Mesodermal cell (in vitro differentiated cells): ENCODE data around the gene DLG5.
"Not testable (repeated sequence)": the region's sequence is repeated elsewhere in the genome, so short reads cannot be mapped to it uniquely, and the experiment has no call there.

ENCODE experiments used
- H3K27ac ChIP-seq: 2 replicates; pipeline ENCODE4 v1.7.0; 2013; ENCODE audit warnings: mild to moderate bottlenecking, low read depth, low read length, moderate library complexity; ENCODE audit not compliant: severe bottlenecking
- H3K36me3 ChIP-seq: 2 replicates; pipeline ENCODE4 v1.7.1; 2013; ENCODE audit warnings: mild to moderate bottlenecking, low read length, moderate library complexity; ENCODE audit not compliant: control insufficient read depth, insufficient read depth
- H3K4me1 ChIP-seq: one replicate; pipeline ENCODE4 v1.7.1; 2013; ENCODE audit warnings: mild to moderate bottlenecking, low read length; ENCODE audit not compliant: insufficient read depth, control insufficient read depth, poor library complexity, severe bottlenecking
- H3K4me3 ChIP-seq: 2 replicates; pipeline ENCODE4 v1.7.0; 2013; ENCODE audit warnings: low read length, control low read depth, mild to moderate bottlenecking; ENCODE audit not compliant: insufficient read depth, poor library complexity, severe bottlenecking; ENCODE audit errors: extremely low read depth
- H3K9me3 ChIP-seq: 2 replicates; pipeline ENCODE4 v1.7.1; 2013; ENCODE audit warnings: mild to moderate bottlenecking, low read length, moderate library complexity; ENCODE audit not compliant: control insufficient read depth
- WGBS, 2 experiments: methylation state at CpG; one replicate each; pipeline ENCODE4 v1.1.5; 2013; ENCODE audit warnings: missing lambda C conversion rate in 2 of 2; ENCODE audit not compliant: insufficient coverage in 2 of 2; 5-methylcytosine and 5-hydroxymethylcytosine counted together

DLG5 gene

DNA sequence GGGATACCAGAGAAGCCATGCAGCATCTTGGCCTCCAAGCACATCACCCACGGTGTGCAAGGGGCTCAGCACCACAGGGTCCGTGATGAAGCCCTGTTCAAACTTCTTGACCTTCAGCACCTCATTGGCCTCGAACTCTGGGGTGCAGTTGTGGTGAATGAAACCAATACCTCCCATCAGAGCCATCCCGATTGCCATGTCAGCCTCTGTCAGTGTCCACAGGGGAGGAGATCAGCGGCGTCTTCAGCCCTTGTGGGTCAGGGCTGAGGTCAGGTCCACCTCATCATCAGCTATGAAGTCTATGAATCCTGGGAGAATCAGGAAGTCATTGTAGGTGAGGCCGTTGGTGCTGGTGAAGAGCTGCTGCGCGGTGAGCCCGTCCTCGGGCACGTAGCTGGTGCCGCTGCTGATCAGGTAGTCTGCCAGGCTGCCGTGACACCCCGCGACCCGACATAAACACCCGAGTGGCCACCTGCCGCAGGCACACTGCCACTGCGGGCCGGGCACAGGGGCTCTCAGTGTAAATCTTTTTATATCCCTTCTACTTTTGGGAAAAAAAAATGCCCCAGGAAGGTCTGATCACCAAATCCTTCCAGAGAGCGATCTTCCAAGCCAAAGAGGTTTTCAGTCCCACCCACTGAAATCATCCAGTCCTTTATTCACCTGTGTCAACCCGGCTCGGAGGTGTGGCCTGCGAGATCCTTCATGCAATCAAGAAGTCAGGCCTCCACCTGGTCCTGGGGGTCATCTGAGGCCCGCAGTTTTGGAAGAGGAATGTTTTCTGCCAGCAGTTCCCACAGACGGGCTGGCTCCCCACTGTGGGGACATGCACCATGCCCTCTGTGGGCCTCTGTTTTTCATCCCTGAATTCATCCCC is 144.9 kb downstream of the DLG5 start:
- no peak overlapping the region for H3K4me3 ChIP-seq
- peaks cover 15% of the 10 kb centered on the region for H3K9me3 ChIP-seq
- H3K27ac ChIP-seq = no peak overlapping the region
- H3K36me3 ChIP-seq = peaks cover 71% of the 10 kb centered on the region
- no peaks in the 10 kb centered on the region for H3K4me1 ChIP-seq
- WGBS, 2 experiments = 88 to 95% methylated on average over 21 to 24 of the region's 27 CpGs

DNA sequence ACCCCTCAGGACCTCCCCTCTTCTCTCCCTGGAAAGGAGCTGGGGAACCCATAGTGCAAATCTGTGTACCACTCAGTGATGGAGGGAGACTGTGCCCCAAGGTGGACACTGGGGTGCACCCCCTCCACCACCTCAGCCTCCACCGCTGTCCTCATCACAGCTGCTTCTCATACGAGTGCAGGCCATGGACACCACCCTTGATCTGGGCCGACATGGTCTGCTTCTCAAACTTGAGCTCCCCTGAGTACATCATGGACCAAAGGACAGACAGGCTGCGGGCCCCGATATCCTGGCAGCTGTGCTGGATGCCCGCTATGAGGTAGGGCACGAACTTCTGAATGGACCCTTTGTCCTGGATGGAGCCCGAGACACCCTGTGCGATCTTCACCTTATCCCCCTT is 146.4 kb downstream of the DLG5 start:
- no peak overlapping the region for H3K4me3 ChIP-seq
- H3K36me3 ChIP-seq = peaks cover 73% of the 10 kb centered on the region
- peaks cover 22% of the 10 kb centered on the region for H3K9me3 ChIP-seq
- 96 to 100% methylated on average over 7 to 9 of the region's 9 CpGs for WGBS, 2 experiments
- H3K27ac ChIP-seq = no peak overlapping the region
- H3K4me1 ChIP-seq = no peaks in the 10 kb centered on the region

DNA sequence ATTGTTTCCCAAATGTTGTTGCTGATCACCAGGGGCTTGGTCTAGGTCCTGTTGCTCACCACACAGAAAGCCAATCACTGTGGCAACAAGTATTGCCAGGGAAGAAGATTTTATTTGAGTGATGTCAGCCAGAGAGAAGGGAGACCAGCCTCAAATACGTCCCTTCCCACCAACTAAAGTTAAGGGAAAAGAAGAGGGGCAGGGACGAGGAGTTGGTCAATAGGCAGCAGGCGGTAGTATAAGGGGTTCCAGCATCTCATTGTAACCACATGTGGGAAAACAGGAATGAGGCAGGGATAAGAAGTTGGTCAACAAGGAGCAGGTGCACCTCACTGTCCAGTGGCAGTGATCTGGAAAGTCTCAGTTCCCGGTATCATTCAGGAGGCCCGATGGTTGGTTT is 150.1 kb downstream of the DLG5 start:
- WGBS, 2 experiments = 96 to 100% methylated on average over 2 to 4 of the region's 5 CpGs
- Histone ChIP-seq H3K27ac (no peak overlapping the region), H3K4me3 (no peak overlapping the region)

DNA sequence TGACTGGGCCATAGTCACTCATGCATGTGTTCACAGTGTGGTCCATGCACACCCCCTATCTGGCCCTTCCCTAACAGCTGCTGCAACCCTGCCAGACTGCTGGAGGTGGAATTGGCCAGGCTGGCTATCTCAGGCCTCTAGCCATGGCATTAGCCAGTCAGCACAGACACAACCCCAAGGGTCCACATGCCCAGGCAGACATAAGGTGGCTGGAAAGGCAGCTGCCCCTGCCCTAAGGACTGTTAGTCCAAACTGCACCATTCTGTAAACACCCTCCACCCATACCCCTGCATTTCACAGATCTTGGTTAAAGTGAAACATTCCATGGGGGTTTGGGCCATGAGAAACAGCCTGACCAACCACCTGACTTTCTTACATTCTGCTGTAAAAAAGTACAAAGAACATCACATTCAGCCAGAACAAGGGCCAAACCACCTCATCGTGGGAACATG is 151.6 kb downstream of the DLG5 start:
- WGBS, 2 experiments = 86 to 100% methylated on average over 1 of the region's 1 CpG
- H3K36me3 ChIP-seq = peaks cover 33% of the 10 kb centered on the region
- peaks cover 22% of the 10 kb centered on the region for H3K9me3 ChIP-seq
- H3K27ac ChIP-seq = no peak overlapping the region
- peaks cover 3% of the 10 kb centered on the region for H3K4me1 ChIP-seq
- H3K4me3 ChIP-seq = no peak overlapping the region

More for the DNA sequence above, 150.1 kb downstream of the DLG5 start:
- H3K4me1 ChIP-seq = peaks cover 3% of the 10 kb centered on the region
- peaks cover 48% of the 10 kb centered on the region for H3K36me3 ChIP-seq
- H3K9me3 ChIP-seq = peaks cover 22% of the 10 kb centered on the region

DNA sequence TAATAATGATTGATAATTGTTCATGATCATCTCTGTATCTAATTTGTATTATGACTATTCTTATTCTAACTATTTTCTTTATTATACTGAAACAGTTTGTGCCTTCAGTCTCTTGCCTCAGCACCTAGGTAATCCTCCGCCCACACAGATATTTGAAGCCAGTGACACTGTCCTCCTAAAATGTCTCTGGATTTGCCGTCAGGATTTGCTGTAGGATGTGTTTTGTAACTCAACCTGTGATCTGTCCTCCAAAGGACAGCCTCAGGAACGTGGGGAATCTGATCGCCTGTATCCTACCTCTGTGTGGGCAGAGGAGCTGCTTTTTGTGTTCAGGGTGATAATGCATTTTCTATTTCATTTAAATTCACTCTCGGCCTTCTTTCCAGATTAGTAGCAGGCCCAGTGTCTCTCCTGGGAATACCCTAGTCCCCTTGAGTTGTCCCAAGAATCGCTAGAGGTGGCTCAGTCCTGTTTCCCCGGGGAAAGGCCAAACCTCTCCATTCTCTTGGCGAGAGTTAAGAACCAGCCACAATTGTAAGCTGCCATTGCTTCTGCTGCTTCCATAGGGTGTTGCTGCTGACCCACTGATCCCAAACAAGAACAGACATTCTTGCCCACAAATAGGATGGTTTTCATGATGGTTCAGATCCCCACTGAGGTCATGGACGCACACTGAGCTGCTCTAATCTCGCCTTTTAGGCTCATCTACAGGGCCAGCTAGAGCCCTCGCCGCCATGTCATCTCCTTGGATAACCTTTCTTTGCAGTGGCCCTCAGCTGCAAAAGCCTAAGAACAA is 152.7 kb downstream of the DLG5 start:
- Histone ChIP-seq H3K9me3 (peaks cover 19% of the 10 kb centered on the region), H3K36me3 (peaks cover 22% of the 10 kb centered on the region), H3K4me3 (no peak overlapping the region), H3K27ac (no peak overlapping the region), H3K4me1 (peaks cover 3% of the 10 kb centered on the region)
- 92 to 95% methylated on average over 8 to 11 of the region's 12 CpGs for WGBS, 2 experiments

DNA sequence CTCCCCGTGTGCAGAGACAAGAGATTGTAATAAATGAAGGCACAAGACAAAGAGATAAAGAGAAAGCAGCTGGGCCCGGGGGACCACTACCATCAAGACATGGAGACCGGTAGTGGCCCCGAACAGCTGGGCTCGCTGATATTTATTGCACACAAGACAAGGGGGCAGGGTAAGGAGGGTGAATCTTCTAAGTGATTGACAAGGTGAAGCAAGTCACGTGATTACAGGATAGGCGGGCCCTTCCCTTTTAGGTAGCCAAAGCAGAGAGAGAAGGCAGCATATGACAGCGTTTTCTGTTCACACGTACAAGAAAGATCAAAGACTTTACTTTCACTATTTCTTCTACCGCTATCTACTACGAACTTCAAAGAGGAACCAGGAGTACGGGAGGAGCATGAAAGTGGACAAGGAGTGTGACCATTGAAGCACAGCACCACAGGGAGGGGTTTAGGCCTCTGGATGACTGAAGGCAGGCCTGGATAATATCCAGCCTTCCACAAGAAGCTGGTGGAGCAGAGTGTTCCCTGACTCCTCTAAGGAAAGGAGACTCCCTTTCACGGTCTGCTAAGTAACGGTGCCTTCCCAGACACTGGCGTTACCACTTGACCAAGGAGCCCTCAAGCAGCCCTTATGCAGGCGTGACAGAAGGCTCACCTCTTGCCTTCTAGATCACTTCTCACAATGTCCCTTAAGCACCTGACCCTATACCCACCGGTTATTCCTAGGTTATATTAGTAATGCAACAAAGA is 153.5 kb downstream of the DLG5 start:
- H3K27ac ChIP-seq, H3K4me3 ChIP-seq, H3K4me1 ChIP-seq: not testable (repeated sequence)
- WGBS, 2 experiments = 94 to 100% methylated on average over 6 to 8 of the region's 17 CpGs
- Histone ChIP-seq H3K9me3 (peaks cover 17% of the 10 kb centered on the region), H3K36me3 (peaks cover 17% of the 10 kb centered on the region)

DNA sequence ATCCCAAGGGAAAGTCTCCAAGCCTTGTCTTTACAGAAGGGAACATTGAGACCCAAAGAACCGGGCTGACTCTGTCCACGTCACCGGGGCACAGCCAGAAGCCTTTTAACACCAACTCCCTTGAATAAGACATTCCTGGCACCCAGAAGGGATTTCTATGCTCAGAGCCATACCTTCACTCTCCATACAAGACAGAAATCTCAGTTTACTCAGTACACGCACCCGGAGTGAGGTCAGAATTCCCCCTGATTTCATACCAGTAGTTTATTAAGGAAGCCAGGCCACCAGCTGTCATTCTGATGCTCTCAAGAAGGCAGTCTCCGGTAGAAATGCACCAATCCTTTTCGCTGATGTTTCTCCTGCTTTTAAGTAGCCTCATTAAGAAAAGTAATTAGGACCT is 154.7 kb downstream of the DLG5 start:
- H3K9me3 ChIP-seq = peaks cover 8% of the 10 kb centered on the region
- H3K4me3 ChIP-seq = no peak overlapping the region
- H3K4me1 ChIP-seq = peaks cover 3% of the 10 kb centered on the region
- 73 to 89% methylated on average over 4 to 7 of the region's 7 CpGs for WGBS, 2 experiments
- peaks cover 5% of the 10 kb centered on the region for H3K36me3 ChIP-seq
- H3K27ac ChIP-seq = no peak overlapping the region

DNA sequence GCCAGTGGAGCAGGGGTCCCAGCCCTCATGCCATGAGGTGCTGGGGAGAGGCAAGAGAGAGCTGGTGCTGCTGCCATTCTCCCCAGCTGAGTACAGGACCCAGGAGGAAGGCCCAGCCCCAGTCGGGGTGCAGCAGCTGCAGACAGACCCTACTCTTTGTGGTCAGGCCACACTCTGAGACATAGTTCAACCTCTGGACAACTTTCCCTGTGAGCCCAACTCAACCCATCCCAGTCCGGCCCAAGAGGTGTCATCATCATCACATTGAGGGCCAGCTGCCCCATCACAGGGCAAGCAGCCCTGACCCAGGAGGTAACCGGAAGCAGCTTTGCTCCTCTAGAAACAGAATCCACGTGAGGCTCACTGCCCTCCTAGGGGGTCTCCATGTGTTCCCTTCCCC is 155.1 kb downstream of the DLG5 start:
- 63 to 65% methylated on average over 3 to 4 of the region's 4 CpGs for WGBS, 2 experiments
- peaks cover 5% of the 10 kb centered on the region for H3K9me3 ChIP-seq
- no peak overlapping the region for H3K4me3 ChIP-seq
- H3K27ac ChIP-seq = no peak overlapping the region
- H3K4me1 ChIP-seq = peaks cover 3% of the 10 kb centered on the region
- peaks cover 4% of the 10 kb centered on the region for H3K36me3 ChIP-seq

DNA sequence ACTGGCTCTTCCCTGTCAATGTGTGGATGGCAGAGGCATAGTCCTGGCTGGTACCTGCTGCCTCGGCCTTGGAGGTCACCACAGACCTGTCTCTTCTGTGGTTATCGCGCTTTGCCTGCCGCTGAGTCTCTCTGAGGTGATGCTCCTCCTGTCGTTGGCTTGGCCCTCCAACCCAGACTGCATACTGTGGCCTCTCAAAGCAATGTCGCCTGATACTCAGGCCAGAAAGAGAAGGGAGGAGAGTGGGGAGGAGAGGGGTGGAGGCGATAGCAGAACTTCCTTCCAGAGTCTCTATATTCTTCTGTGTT is 155.7 kb downstream of the DLG5 start:
- Histone ChIP-seq H3K4me3 (no peak overlapping the region), H3K27ac (no peak overlapping the region), H3K4me1 (peaks cover 3% of the 10 kb centered on the region), H3K9me3 (no peaks in the 10 kb centered on the region), H3K36me3 (no peaks in the 10 kb centered on the region)
- WGBS, 2 experiments = 88 to 100% methylated on average over 4 to 5 of the region's 7 CpGs

DNA sequence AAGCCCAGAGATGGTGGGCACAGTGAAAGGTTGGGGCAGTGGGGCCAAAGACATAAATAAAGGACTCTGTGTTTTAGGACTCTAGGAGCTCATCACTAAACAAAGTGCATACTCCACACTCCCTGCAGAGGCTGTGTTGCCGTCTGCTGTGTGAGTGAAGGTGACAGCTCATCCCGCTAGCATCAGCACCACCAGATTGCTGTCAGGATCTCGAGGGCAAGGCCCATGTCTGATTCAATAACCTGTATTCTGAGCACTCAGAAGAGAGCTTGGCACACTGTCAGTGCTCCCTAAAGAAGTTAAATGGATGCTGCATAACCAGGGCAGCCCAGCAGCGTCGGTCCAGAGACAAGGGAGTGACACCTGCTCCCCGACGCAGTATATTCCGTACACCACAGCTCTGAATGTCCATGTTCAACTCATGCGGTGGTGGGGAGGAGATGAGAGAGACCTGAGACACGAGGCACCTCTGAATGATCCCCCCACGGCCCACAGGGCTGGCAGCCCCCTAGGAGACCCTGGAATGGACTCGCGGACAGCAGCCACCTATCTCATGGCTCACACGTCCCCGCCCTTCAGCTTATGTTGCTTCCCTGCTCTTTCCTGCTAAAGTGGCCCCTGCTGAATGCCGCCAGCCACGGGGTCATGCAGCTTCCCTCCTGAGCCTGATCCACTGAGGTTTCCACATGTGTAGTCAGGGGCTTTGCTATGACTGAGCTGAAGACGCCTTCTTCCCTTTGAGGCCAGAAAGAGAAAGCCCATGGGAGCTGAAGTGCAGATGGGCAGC is 156.3 kb downstream of the DLG5 start:
- Histone ChIP-seq H3K36me3 (no peaks in the 10 kb centered on the region), H3K9me3 (no peaks in the 10 kb centered on the region), H3K4me1 (peaks cover 3% of the 10 kb centered on the region), H3K27ac (no peak overlapping the region), H3K4me3 (no peak overlapping the region)
- 82 to 85% methylated on average over 12 to 18 of the region's 18 CpGs for WGBS, 2 experiments
